Neural progenitor cell (in vitro differentiated cells): ENCODE results near the gene LPP. TPM values are rescaled to one million over a fixed set of nuclear protein-coding genes. Genes with fewer than 3 reads are reported as not detected.

Source experiments
- DNase-seq: peaks from one replicate; pipeline ENCODE4 v3.0.0-alpha.2; 2016; ENCODE audit warnings: low spot score
- H2AFZ ChIP-seq: fragments of 200-600 bp; sonication (generic); replicated peaks from 2 replicates; pipeline ENCODE4 v1.6.1; 2016; ENCODE audit warnings: antibody characterized with exemption
- H3F3A ChIP-seq: fragments of 200-600 bp; sonication (generic); 2 replicates; pipeline ENCODE4 v1.6.1; 2016; ENCODE audit warnings: antibody characterized with exemption, low read depth
- H3K27ac ChIP-seq: fragments of 200-600 bp; sonication (generic); 2 replicates; pipeline ENCODE4 v1.5.1; 2016; ENCODE audit warnings: mild to moderate bottlenecking
- H3K27me3 ChIP-seq: fragments of 200-600 bp; sonication (generic); 2 replicates; pipeline ENCODE4 v1.6.1; 2016; ENCODE audit warnings: mild to moderate bottlenecking, moderate library complexity
- H3K36me3 ChIP-seq: fragments of 200-600 bp; sonication (generic); 2 replicates; pipeline ENCODE4 v1.5.1; 2016
- H3K4me1 ChIP-seq: fragments of 200-600 bp; sonication (generic); 2 replicates; pipeline ENCODE4 v1.6.1; 2016; ENCODE audit warnings: mixed run types
- H3K4me2 ChIP-seq: fragments of 200-600 bp; sonication (generic); 2 replicates; pipeline ENCODE4 v1.6.1; 2016
- H3K4me3 ChIP-seq: fragments of 200-600 bp; sonication (generic); 2 replicates; pipeline ENCODE4 v1.5.1; 2016
- H3K79me2 ChIP-seq: fragments of 200-600 bp; sonication (generic); 2 replicates; pipeline ENCODE4 v1.6.1; 2016; ENCODE audit warnings: low read depth
- H3K9ac ChIP-seq: fragments of 200-600 bp; sonication (generic); 2 replicates; pipeline ENCODE4 v1.6.1; 2016
- H3K9me3 ChIP-seq: fragments of 200-600 bp; sonication (generic); 2 replicates; pipeline ENCODE4 v1.5.1; 2016; ENCODE audit warnings: low read depth
- H4K20me1 ChIP-seq: fragments of 200-600 bp; sonication (generic); 2 replicates; pipeline ENCODE4 v1.6.1; 2016; ENCODE audit warnings: low read depth
- H3K27ac Mint-ChIP-seq: 3 replicates; pipeline ENCODE4 v1.8.0; 2021; ENCODE audit warnings: mixed read lengths
- H3K27me3 Mint-ChIP-seq: 2 replicates; pipeline ENCODE4 v1.8.0; 2022; ENCODE audit warnings: low read depth, mild to moderate bottlenecking, inconsistent platforms, moderate library complexity, mixed read lengths; ENCODE audit not compliant: insufficient read depth
- H3K36me3 Mint-ChIP-seq: 3 replicates; pipeline ENCODE4 v1.8.0; 2021; ENCODE audit warnings: mixed read lengths
- H3K4me1 Mint-ChIP-seq: 3 replicates; pipeline ENCODE4 v1.8.0; 2021; ENCODE audit warnings: mixed read lengths
- H3K4me3 Mint-ChIP-seq: 3 replicates; pipeline ENCODE4 v1.8.0; 2021; ENCODE audit warnings: mild to moderate bottlenecking, moderate library complexity, mixed read lengths
- H3K9me3 Mint-ChIP-seq: 3 replicates; pipeline ENCODE4 v1.8.0; 2020; ENCODE audit warnings: mixed read lengths
- EZH2 ChIP-seq: fragments of 200-600 bp; sonication (generic); IDR thresholded peaks from 2 replicates; pipeline ENCODE4 v1.6.1; 2017; ENCODE audit warnings: antibody characterized with exemption, mild to moderate bottlenecking, moderate library complexity
- EZH2phosphoT487 ChIP-seq: fragments of 200-600 bp; sonication (generic); IDR thresholded peaks from 2 replicates; pipeline ENCODE4 v1.6.1; 2017; ENCODE audit warnings: antibody characterized with exemption
- total RNA-seq: library from RNA; depleted of rRNA; stranded (reverse); fragments of >200 nt; gene quantifications from 2 replicates; pipeline ENCODE4 v1.2.3, GENCODE V29; 2015; ENCODE audit warnings: low replicate concordance
- TF ChIP-seq, protein P1 (sequence below): fragments of 200-600 bp; sonication (generic); IDR thresholded peaks from 2 replicates; pipeline ENCODE4 v1.5.1; 2017; ENCODE audit warnings: antibody characterized with exemption, mild to moderate bottlenecking

LPP gene
- total RNA-seq, 1 donor from 2014 or later: 18.9 TPM

DNA sequence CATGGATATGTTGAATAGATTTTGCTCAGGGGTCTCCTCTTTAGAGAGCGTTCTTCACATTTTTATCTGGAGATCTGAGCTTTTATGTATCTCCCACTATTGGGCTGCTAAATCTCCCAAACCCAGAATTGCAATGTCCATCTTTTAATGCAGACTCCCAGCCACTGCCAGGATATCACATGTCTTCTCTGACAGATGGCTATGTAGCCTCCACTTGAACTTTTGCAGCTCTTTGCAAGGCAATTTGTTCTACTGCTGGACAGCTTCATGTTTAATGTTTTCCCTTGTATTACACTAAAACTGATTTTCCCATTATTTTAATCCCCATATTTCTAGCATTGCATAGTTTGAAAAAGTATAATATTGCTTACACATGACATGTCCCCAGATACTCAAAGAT lies 177.2 kb downstream of the LPP start:
- H3K27me3 Mint-ChIP-seq: no peaks in the 10 kb centered on the region
- Histone ChIP-seq H3K4me3 (no peak overlapping the region), H3K9me3 (no peaks in the 10 kb centered on the region)

GRCh38 chr3:188332085-188332484 lies 178.1 kb downstream of the LPP start:
- Histone ChIP-seq H3K4me1 (no peaks in the 10 kb centered on the region), H2AFZ (no peak overlapping the region), H3K27me3 (no peaks in the 10 kb centered on the region), H3K9me3 (no peaks in the 10 kb centered on the region), H3K9ac (no peak overlapping the region), H3K27ac (no peak overlapping the region), H4K20me1 (no peaks in the 10 kb centered on the region), H3K4me2 (no peak overlapping the region), H3K79me2 (peaks cover 6% of the 10 kb centered on the region), H3F3A (no peaks in the 10 kb centered on the region), H3K36me3 (no peaks in the 10 kb centered on the region), H3K4me3 (no peak overlapping the region)
- Mint-ChIP-seq H3K27me3 (no peaks in the 10 kb centered on the region), H3K9me3 (no peaks in the 10 kb centered on the region), H3K27ac (no peak overlapping the region), H3K36me3 (peaks cover 3% of the 10 kb centered on the region), H3K4me3 (no peak overlapping the region), H3K4me1 (no peaks in the 10 kb centered on the region)
- TF ChIP-seq EZH2 (no peak), EZH2phosphoT487 (no peak)
- TF ChIP-seq, protein P1, sequence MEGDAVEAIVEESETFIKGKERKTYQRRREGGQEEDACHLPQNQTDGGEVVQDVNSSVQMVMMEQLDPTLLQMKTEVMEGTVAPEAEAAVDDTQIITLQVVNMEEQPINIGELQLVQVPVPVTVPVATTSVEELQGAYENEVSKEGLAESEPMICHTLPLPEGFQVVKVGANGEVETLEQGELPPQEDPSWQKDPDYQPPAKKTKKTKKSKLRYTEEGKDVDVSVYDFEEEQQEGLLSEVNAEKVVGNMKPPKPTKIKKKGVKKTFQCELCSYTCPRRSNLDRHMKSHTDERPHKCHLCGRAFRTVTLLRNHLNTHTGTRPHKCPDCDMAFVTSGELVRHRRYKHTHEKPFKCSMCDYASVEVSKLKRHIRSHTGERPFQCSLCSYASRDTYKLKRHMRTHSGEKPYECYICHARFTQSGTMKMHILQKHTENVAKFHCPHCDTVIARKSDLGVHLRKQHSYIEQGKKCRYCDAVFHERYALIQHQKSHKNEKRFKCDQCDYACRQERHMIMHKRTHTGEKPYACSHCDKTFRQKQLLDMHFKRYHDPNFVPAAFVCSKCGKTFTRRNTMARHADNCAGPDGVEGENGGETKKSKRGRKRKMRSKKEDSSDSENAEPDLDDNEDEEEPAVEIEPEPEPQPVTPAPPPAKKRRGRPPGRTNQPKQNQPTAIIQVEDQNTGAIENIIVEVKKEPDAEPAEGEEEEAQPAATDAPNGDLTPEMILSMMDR: no peak
- DNase-seq: no peak

More for the DNA sequence above, 177.2 kb downstream of the LPP start:
- no peak for DNase-seq
- Histone ChIP-seq H4K20me1 (no peaks in the 10 kb centered on the region), H3K27ac (no peak overlapping the region), H3K36me3 (no peaks in the 10 kb centered on the region), H3K4me1 (no peaks in the 10 kb centered on the region), H2AFZ (no peak overlapping the region), H3K79me2 (peaks cover 6% of the 10 kb centered on the region), H3K9ac (no peak overlapping the region), H3K27me3 (no peaks in the 10 kb centered on the region), H3K4me2 (no peak overlapping the region), H3F3A (no peaks in the 10 kb centered on the region)
- Mint-ChIP-seq H3K4me1 (no peaks in the 10 kb centered on the region), H3K4me3 (no peak overlapping the region), H3K9me3 (no peaks in the 10 kb centered on the region), H3K27ac (no peak overlapping the region), H3K36me3 (peaks cover 3% of the 10 kb centered on the region)
- no peak for TF ChIP-seq EZH2phosphoT487
- no peak for TF ChIP-seq EZH2
- TF ChIP-seq, protein P1: no peak

DNA sequence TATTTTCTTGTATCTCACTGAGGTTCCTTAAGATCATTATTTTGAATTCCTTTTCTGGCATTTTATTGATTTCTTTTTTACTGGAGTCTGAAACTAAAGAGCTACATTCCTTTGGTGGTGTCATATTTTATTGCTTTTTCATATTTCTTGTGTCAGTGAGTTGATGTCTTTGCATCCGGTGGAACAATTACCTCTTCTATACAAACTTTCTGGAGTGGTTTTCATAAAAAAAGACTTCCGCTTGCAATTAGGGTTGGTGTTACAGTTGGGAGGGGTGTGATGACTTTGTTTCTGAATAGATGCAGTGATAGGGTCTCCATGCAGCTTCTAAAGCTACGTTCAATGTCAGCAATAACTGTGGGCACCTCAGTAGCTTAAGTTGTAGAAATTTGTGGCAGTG lies 181.7 kb downstream of the LPP start:
- peaks cover 2% of the 10 kb centered on the region for H3K4me1 ChIP-seq
- no peak overlapping the region for H3K27ac Mint-ChIP-seq
- no peak overlapping the region for H2AFZ ChIP-seq
- no peak overlapping the region for H3K9ac ChIP-seq
- no peaks in the 10 kb centered on the region for H3K27me3 ChIP-seq
- TF ChIP-seq EZH2phosphoT487: no peak
- TF ChIP-seq EZH2: no peak
- TF ChIP-seq, protein P1: no peak
- no peak overlapping the region for H3K27ac ChIP-seq
- H3K27me3 Mint-ChIP-seq: peaks cover 2% of the 10 kb centered on the region
- H3K4me1 Mint-ChIP-seq: peaks cover 6% of the 10 kb centered on the region
- no peaks in the 10 kb centered on the region for H3F3A ChIP-seq
- H3K9me3 Mint-ChIP-seq: no peaks in the 10 kb centered on the region
- H3K36me3 Mint-ChIP-seq: no peaks in the 10 kb centered on the region
- H3K79me2 ChIP-seq: peaks cover 6% of the 10 kb centered on the region
- no peak overlapping the region for H3K4me2 ChIP-seq
- H3K4me3 ChIP-seq: no peak overlapping the region
- no peaks in the 10 kb centered on the region for H3K9me3 ChIP-seq
- no peak overlapping the region for H3K4me3 Mint-ChIP-seq
- no peaks in the 10 kb centered on the region for H3K36me3 ChIP-seq
- H4K20me1 ChIP-seq: no peaks in the 10 kb centered on the region
- DNase-seq: no peak

DNA sequence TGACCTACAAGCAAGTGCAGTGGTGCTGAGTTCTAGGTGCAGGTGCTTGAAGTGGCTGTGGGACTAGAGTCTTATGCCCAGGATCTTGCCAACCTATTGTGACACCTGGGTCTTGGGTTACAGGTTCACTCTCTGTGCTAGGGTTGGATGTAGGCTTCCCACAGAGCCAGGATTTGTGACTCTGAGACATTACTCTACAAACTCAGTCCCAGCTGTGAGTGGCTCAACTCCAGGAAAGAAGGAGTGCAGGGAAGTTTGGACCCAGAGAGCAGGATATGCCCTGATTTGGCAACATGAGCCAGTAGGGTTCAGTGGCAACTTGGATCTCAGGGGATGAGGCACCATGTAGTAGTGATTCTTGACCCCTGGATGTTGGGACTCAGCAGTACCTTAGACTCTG lies 182.2 kb downstream of the LPP start:
- Mint-ChIP-seq H3K27ac (no peak overlapping the region), H3K9me3 (no peaks in the 10 kb centered on the region), H3K4me3 (no peak overlapping the region), H3K27me3 (peaks cover 2% of the 10 kb centered on the region), H3K4me1 (peaks cover 6% of the 10 kb centered on the region), H3K36me3 (no peaks in the 10 kb centered on the region)
- Histone ChIP-seq H3K4me2 (no peak overlapping the region), H3K27me3 (no peaks in the 10 kb centered on the region), H3K27ac (no peak overlapping the region), H3K36me3 (no peaks in the 10 kb centered on the region), H3K4me1 (peaks cover 7% of the 10 kb centered on the region), H3K9me3 (no peaks in the 10 kb centered on the region), H3K79me2 (peaks cover 6% of the 10 kb centered on the region), H4K20me1 (no peaks in the 10 kb centered on the region), H2AFZ (no peak overlapping the region), H3K9ac (no peak overlapping the region), H3K4me3 (no peak overlapping the region), H3F3A (no peaks in the 10 kb centered on the region)
- TF ChIP-seq, protein P1: no peak
- TF ChIP-seq EZH2 (no peak), EZH2phosphoT487 (no peak)
- no peak for DNase-seq
